Astrocyte (in vitro differentiated cells and primary cell): ENCODE results near the gene TMC1.

ENCODE experiments used
- CTCF ChIP-seq: IDR thresholded peaks from 2 replicates; pipeline ENCODE4 v1.5.1; 2011; ENCODE audit warnings: low read depth, mild to moderate bottlenecking, inconsistent platforms, low read length, moderate library complexity; ENCODE audit not compliant: insufficient read depth
- EZH2 ChIP-seq: IDR thresholded peaks from 2 replicates; pipeline ENCODE4 v1.6.1; 2012; ENCODE audit warnings: mild to moderate bottlenecking, low read length, inconsistent platforms; ENCODE audit not compliant: insufficient read depth

DNA sequence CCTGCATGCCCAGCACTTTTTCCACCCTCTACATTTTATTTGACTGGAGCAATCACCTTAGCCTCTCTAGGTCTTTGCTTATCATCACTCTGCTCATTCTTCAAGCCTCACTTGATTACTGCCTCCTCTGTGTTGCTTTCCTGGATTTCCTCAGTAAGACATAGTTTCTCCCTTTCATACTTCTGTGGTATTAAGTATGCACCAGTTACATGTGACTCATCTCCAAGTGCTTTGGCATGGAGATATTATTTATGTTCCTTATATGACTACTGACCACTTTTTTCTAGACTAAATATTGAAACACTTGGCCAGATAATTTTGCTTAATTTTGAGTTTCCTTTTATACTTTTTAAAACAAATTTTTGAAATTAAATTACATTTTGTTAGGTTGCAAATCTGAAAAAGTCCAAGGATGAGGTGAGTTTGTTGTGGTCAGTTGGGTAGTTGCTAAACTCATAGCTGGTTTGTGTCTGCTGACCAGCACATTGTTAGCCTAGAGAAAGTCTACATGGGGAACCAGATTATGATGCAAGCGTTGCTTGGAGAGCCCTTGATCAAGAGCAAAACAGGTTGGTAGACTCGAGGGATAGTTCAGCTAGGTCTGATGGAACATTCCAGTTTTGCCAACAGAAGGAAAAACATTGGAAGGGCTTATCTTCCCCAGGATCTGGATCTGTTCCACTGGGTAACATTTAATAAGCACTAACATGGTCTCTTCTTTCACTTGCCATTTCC is 140.2 kb downstream of the TMC1 start:
- TF ChIP-seq EZH2 (no peak), CTCF (no peak)
